GM10266 (cell line): Measurements from ENCODE around the gene TENT4B.

Source experiments
- DNase-seq: peaks from one replicate; pipeline ENCODE4 v3.0.0; 2012; ENCODE audit errors: extremely low spot score
- CTCF ChIP-seq: IDR thresholded peaks from 2 replicates; pipeline ENCODE4 v1.5.1; 2012; ENCODE audit warnings: mild to moderate bottlenecking, low read depth; ENCODE audit not compliant: control insufficient read depth, insufficient read depth; ENCODE audit errors: missing control alignments

TENT4B gene

GRCh38 chr16:50269769-50270509, 116.8 kb downstream of the TENT4B start:
- DNase-seq, result no peak
- no peak for TF ChIP-seq CTCF

DNA sequence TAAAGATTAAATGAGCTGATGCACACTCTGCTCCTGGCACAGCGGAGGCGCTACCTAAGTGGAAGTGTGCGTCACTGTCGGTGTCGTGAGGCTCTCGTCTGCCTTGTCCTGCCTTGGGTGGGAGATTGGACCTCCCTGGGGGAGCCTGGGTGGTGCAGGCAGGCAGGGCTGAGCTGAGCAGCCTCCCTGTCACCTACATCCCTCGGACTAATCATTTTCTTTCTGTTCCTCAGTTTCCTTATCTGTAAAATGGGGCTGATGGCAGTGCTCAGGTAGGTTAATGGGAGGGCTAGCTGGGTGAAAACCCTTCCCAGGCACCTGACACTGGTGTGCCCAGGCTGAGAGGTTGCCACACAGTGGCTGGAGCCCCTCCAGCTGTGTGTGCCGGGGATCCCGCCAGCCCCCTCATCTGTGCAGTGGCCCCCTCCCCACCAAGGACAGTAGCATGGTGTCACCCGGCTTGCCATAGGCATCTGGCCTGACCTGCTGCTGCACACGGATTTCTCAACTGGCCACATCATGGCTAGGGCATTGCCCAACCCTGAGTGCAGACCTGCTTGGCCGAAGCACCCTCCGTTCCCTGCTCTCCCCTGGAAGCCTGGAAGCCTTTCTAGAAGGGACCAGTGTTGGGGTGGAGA, 117.5 kb downstream of the TENT4B start:
- DNase-seq, result no peak
- no peak for TF ChIP-seq CTCF

DNA sequence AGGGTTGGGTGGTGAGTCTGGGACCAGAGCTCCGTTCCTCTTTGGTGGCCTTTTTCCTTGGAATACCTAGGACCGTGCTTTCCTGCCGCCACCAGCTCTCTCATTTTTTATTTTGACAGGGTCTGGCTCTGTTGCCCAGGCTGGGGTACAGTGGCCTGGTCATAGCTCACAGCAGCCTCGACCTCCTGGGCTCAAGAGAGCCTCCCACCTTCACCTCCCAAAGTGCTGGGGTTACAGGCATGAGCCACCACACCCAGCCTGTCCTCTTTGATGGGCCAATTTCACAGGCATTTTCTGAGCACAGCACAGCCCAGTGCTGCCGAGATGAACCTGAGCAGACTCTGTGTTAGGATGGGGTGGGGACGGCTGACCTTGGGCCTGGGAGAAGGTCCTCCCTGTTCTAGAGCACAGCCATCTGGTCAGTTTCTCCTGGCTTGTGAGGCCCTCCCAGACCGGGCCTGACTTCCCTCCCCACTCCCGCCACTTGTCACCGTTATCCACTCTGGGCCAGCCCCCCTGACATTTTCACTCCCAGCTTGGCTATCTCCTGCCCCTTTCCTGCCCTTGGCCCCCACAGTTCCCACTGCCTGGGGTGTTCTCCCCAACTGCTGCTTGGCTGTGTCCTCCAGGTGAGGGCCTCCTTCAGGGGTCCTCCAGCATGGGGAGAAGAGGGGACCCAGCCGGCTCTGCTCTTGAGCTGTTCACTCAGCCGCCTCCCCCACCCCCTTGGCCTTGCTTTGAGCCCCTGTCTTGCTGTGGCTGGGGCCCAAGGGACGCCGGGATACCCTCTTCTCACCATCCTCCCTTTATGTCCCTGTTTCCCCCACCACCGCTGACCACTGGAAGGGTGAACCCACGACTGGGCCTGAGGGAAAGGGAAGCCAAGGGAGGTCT, 118.3 kb downstream of the TENT4B start:
- DNase-seq, result no peak
- no peak for TF ChIP-seq CTCF

GRCh38 chr16:50272111-50272571, 119.0 kb downstream of the TENT4B start:
- no peak for DNase-seq
- no peak for TF ChIP-seq CTCF

GRCh38 chr16:50272687-50273381, 119.7 kb downstream of the TENT4B start:
- no peak for TF ChIP-seq CTCF
- DNase-seq, result no peak

- no peak for DNase-seq
- no peak for TF ChIP-seq CTCF
These were observed 120.2 kb downstream of the TENT4B start for GRCh38 chr16:50273382-50273690.
